HepG2 (cell line): ENCODE measurements around the gene CCDC154. TPM values are rescaled to one million over a fixed set of nuclear protein-coding genes. Genes with fewer than 3 reads are reported as not detected.

ENCODE experiments used
- ATAC-seq: fragments of 200-7000 bp; cut with Tn5 transposase; 3 replicates; pipeline ENCODE4 v1.9.1; 2020; ENCODE audit warnings: mild to moderate bottlenecking, moderate library complexity
- BruUV-seq: library from RNA; stranded (reverse); fragments of 400-500 nt; replicated peaks from 2 replicates; lab custom pipeline; 2021; lab: Mats Ljungman, UMichigan
- CTCF ChIA-PET: fragments of 300-600 bp; formaldehyde crosslinking; extraction: SDS; loops from one replicate; lab custom pipeline; 2021; ENCODE audit warnings: low total read pairs, inconsistent platforms, low intra/inter-chr PET ratio; lab: Yijun Ruan, JAX
- POLR2A ChIA-PET: fragments of 350-600 bp; sonication (Branson Sonifier 250); formaldehyde crosslinking; loops from one replicate; lab custom pipeline; 2020; ENCODE audit warnings: antibody characterized with exemption, inconsistent platforms; lab: Yijun Ruan, JAX
- DNase-seq: peaks from one replicate; pipeline ENCODE4 v3.0.0-alpha.2; 2015; ENCODE audit warnings: low spot score
- FAIRE-seq: peaks from 3 replicates; lab custom pipeline; 2011; peaks lifted over from hg19 to GRCh38; lab: Jason Lieb, UNC
- H2AFZ ChIP-seq: one replicate; pipeline ENCODE4 v1.6.1; 2011; ENCODE audit warnings: low read length, inconsistent platforms
- H3K27ac ChIP-seq: fragments of 300-600 bp; 3 replicates; pipeline ENCODE4 v1.8.0; 2011; ENCODE audit warnings: mixed run types, mild to moderate bottlenecking, mixed read lengths, low read length, inconsistent platforms; ENCODE audit not compliant: insufficient read depth; ENCODE audit errors: extremely low read length
- H3K27me3 ChIP-seq, 2 experiments: fragments of 200-600 bp in 1 of 2; 2 replicates in 1 of 2; 3 replicates in 1 of 2; pipeline versions ENCODE4 v1.6.0 to v1.8.0; 2011; ENCODE audit warnings: low read length in 2 of 2, mild to moderate bottlenecking in 2 of 2, moderate library complexity in 2 of 2, inconsistent platforms in 1 of 2; ENCODE audit not compliant: insufficient read depth in 2 of 2, control insufficient read depth in 1 of 2
- H3K36me3 ChIP-seq, 2 experiments: fragments of 200-600 bp in 1 of 2; replicated peaks in 1 of 2; 2 replicates in 1 of 2; 3 replicates in 1 of 2; pipeline versions ENCODE4 v1.5.1 to v1.8.0; 2011; ENCODE audit warnings: low read length in 2 of 2, inconsistent platforms in 1 of 2; ENCODE audit not compliant: insufficient read depth in 2 of 2, control insufficient read depth in 1 of 2
- H3K4me1 ChIP-seq: 2 replicates; pipeline ENCODE4 v1.5.1; 2012; ENCODE audit warnings: low read length, inconsistent platforms; ENCODE audit not compliant: insufficient read depth
- H3K4me2 ChIP-seq: 2 replicates; pipeline ENCODE4 v1.6.0; 2011; ENCODE audit warnings: low read depth, low read length, inconsistent platforms
- H3K4me3 ChIP-seq, 3 experiments: fragments of 200-600 bp in 1 of 3; sonication (generic), shearing (Covaris generic) in 1 of 3; replicated peaks in 1 of 3; 2 replicates each; pipeline ENCODE4 v1.5.1; 2011 to 2016; ENCODE audit warnings: low read length in 3 of 3, inconsistent platforms in 2 of 3, low read depth in 2 of 3, mild to moderate bottlenecking in 2 of 3, control low read depth in 1 of 3, mixed read lengths in 1 of 3; ENCODE audit not compliant: insufficient read depth in 1 of 3
- H3K79me2 ChIP-seq: one replicate; pipeline ENCODE4 v1.6.1; 2011; ENCODE audit warnings: low read length, inconsistent platforms; ENCODE audit not compliant: insufficient read depth
- H3K9ac ChIP-seq: 2 replicates; pipeline ENCODE4 v1.6.0; 2011; ENCODE audit warnings: mild to moderate bottlenecking, low read depth, low read length, inconsistent platforms; ENCODE audit not compliant: insufficient read depth
- H3K9me3 ChIP-seq: 2 replicates; pipeline ENCODE4 v1.5.1; 2012; ENCODE audit warnings: mild to moderate bottlenecking, low read length
- H4K20me1 ChIP-seq: 2 replicates; pipeline ENCODE4 v1.6.0; 2011; ENCODE audit warnings: inconsistent platforms, mild to moderate bottlenecking, low read length, moderate library complexity; ENCODE audit not compliant: insufficient read depth
- RBM39 ChIP-seq: fragments of 200-400 bp; formaldehyde crosslinking; IDR thresholded peaks from one replicate; pipeline ENCODE4 v1.6.1; 2018; ENCODE audit warnings: antibody characterized with exemption, mild to moderate bottlenecking, low read depth, low read length; ENCODE audit not compliant: poor library complexity, severe bottlenecking
- ZNF703 ChIP-seq: sonication (generic); formaldehyde crosslinking; IDR thresholded peaks from 2 replicates; pipeline ENCODE4 v1.5.1; 2020; ENCODE audit warnings: missing genetic modification reagents, mild to moderate bottlenecking, moderate library complexity, borderline replicate concordance
- ZSCAN25 ChIP-seq: sonication (generic); formaldehyde crosslinking; IDR thresholded peaks from 2 replicates; pipeline ENCODE4 v1.8.0; 2022; ENCODE audit warnings: mild to moderate bottlenecking, missing genetic modification reagents
- WGBS: methylation state at CpG from one replicate; pipeline ENCODE4 v1.1.6; 2017; ENCODE audit warnings: low lambda C conversion rate; 5-methylcytosine and 5-hydroxymethylcytosine counted together
- in situ Hi-C: cut with HindIII; loops from 2 replicates; pipeline ENCODE4 v1.10.0; 2017; ENCODE audit warnings: low pct_unique_long_range_greater_than_20kb; ENCODE audit not compliant: extremely low pct_ligation_motif_present
- intact Hi-C: fragments of 100-400 bp; cut with micrococcal nuclease; formaldehyde crosslinking; loops from one replicate; pipeline ENCODE4 v1.10.0; 2022; ENCODE audit not compliant: unreplicated experiment
- polyA plus RNA-seq, 8 experiments: library from polyadenylated mRNA; depleted of rRNA in 3 of 8; stranded (reverse) in 7 of 8; unstranded in 1 of 8; fragments of >200 nt; fragmentation: Illumina TruSeq in 4 of 8; extraction: Trizol in 4 of 8; gene quantifications; 2 replicates each; pipeline versions ENCODE4 v1.2.1 to v1.2.3, GENCODE V29; 2011 to 2016; ENCODE audit warnings: low read depth in 4 of 8, missing spikeins in 1 of 8, mixed read lengths in 1 of 8; ENCODE audit not compliant: insufficient read depth in 1 of 8
- total RNA-seq, 5 experiments: library from RNA; depleted of rRNA; stranded (reverse); fragments of >200 nt; fragmentation: Illumina TruSeq; extraction: Trizol; gene quantifications; 2 replicates each; pipeline ENCODE4 v1.2.3, GENCODE V29; 2016; ENCODE audit warnings: low read depth in 1 of 5
- TF ChIP-seq, protein P1 (sequence below): IDR thresholded peaks from 2 replicates; pipeline ENCODE4 v1.6.1; 2016; ENCODE audit warnings: mild to moderate bottlenecking

The CCDC154 gene
- total and polyA plus RNA-seq, 2 of the 13 experiments (the other 11 are each of a cell fraction or from before 2014, with no cell fraction given): 0.92 to 1.5 TPM

- intact Hi-C loops: no loop called here
Measured at GRCh38 chr16:1427473-1428461, 16.6 kb downstream of the CCDC154 start.

More at GRCh38 chr16:1427473-1428461, 16.6 kb downstream of the CCDC154 start:
- H3K36me3 ChIP-seq: no peaks in the 10 kb centered on the region
- no peak for DNase-seq
- WGBS: 72% methylated on average over 33 of the region's 53 CpGs
- TF ChIP-seq ZSCAN25 (0 out of 2 replicates have a peak, but pooled peaks have one; percentile 10), RBM39 (peak; percentile 21), ZNF703 (no peak)
- TF ChIP-seq, protein P1, sequence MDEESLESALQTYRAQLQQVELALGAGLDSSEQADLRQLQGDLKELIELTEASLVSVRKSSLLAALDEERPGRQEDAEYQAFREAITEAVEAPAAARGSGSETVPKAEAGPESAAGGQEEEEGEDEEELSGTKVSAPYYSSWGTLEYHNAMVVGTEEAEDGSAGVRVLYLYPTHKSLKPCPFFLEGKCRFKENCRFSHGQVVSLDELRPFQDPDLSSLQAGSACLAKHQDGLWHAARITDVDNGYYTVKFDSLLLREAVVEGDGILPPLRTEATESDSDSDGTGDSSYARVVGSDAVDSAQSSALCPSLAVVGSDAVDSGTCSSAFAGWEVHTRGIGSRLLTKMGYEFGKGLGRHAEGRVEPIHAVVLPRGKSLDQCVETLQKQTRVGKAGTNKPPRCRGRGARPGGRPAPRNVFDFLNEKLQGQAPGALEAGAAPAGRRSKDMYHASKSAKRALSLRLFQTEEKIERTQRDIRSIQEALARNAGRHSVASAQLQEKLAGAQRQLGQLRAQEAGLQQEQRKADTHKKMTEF (CRISPR knock-in tag): 0 out of 2 replicates have a peak, but pooled peaks have one; percentile 11
- ATAC-seq: no peak
- no peaks in the 10 kb centered on the region for H3K79me2 ChIP-seq
- no peaks in the 10 kb centered on the region for H4K20me1 ChIP-seq
- H3K4me3 ChIP-seq: no peak overlapping the region; a peak in 1 of 6 replicates
- no peaks in the 10 kb centered on the region for H3K9me3 ChIP-seq
- ChIA-PET POLR2A (interaction anchor here (1.5 kb wide), 1 partner anchor 20 kb away, joined by 3 read pairs; no protein-coding TSS in a partner anchor), CTCF (no interaction called here)
- BruUV-seq: no TSS peak
- no peak overlapping the region for H3K9ac ChIP-seq
- no peak overlapping the region for H2AFZ ChIP-seq
- H3K4me1 ChIP-seq: peaks cover 37% of the 10 kb centered on the region
- peaks cover 10 to 39% of the 10 kb centered on the region in 2 experiments for H3K27me3 ChIP-seq
- no peak for FAIRE-seq
- H3K4me2 ChIP-seq: peak overlapping the region; percentile 95; the same call in 1 of the 2 replicates
- in situ Hi-C loops: no loop called here
- H3K27ac ChIP-seq: no peak overlapping the region
